ENCODE data around the gene RTL5. TPM values are rescaled to one million over a fixed set of nuclear protein-coding genes. Genes with fewer than 3 reads are reported as not detected.

Gene RTL5
- total and polyA plus RNA-seq, 10 of the 15 experiments (the other 5 are each of a cell fraction or from before 2014, with no cell fraction given): under 0.01 to 0.10 (median 0.03) TPM; not detected in 5

DNA sequence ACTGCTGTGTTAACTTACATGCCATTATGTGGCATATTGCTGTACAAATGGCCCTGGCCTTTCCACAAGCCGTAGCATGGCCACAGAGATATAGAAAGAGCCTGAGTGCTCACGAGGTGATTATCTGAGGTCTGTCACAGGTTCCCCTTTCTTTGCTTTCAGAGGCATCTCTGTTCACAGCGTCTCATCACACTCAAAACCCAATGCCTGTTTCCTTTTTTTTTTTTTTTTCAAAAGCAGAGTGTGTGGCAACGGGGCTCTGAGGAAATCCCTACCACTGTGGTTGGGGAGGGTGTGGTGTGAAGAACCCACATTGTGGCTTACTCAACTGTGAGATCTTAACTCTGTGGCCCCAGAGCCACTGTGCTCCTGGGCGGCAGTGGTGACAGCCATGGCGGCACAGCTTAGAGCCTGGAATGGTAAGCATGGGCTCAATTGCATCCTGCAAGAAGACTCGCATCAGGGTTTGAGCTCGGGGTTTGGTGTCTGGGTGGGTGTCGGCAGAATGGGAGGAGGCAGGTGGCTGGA is 30.8 kb downstream of the RTL5 start:
- WGBS (ENCODE audit: insufficient coverage, insufficient replicate concordance, low lambda C conversion rate, missing lambda C conversion rate): 3% methylated on average over 9 of the region's 9 CpGs
- Histone ChIP-seq H3K79me2 (ENCODE audit: control insufficient read depth, insufficient read depth, low read length) (no peaks in the 10 kb centered on the region), H2AFZ (ENCODE audit: control insufficient read depth, low read depth, low read length) (no peak overlapping the region), H3K36me3 (ENCODE audit: control insufficient read depth in 2 of 2, insufficient read depth in 2 of 2, low read length in 1 of 2) (no peaks in the 10 kb centered on the region), H3K27me3 (replicated peaks in 1 of 2; ENCODE audit: control insufficient read depth in 2 of 2, insufficient read depth in 2 of 2, low read length in 1 of 2) (no peaks in the 10 kb centered on the region), H3K4me1 (ENCODE audit: control insufficient read depth, insufficient read depth, low read length) (peaks cover 25% of the 10 kb centered on the region), H3K9me3 (replicated peaks; ENCODE audit: control insufficient read depth, insufficient read depth, low read length) (no peaks in the 10 kb centered on the region), H3K4me2 (ENCODE audit: control insufficient read depth, insufficient read depth) (peak overlapping the region; percentile 63; the same call in 1 of the 2 replicates), H3K27ac (ENCODE audit: control insufficient read depth, insufficient read depth) (no peak overlapping the region), H3K9ac (ENCODE audit: control insufficient read depth, insufficient read depth, low read length) (no peak overlapping the region), H3K4me3 (no peak overlapping the region), H4K20me1 (ENCODE audit: control insufficient read depth, insufficient read depth) (no peaks in the 10 kb centered on the region)
- ChIA-PET RAD21 (ENCODE audit: unreplicated experiment) (interaction anchor here (1.2 kb wide), 1 partner anchor 25 kb away, joined by 6 read pairs; no protein-coding TSS in a partner anchor), POLR2A (interaction anchor here (1.0 kb wide), 1 partner anchor 83 kb away, joined by 3 read pairs; no protein-coding TSS in a partner anchor), SMC1A (ENCODE audit: uncharacterized antibody, unreplicated experiment) (no interaction called here), CTCF (interaction anchor here (1.5 kb wide), 1 partner anchor 80 kb away, joined by 5 read pairs; no protein-coding TSS in a partner anchor)
- DNase-seq (ENCODE audit: low read depth, low spot score): peak; percentile 70
- FAIRE-seq: peak; percentile 80
- intact Hi-C loops (cut with micrococcal nuclease; ENCODE audit: unreplicated experiment): loop anchor here (2.0 to 10.0 kb wide), 2 partner anchors 24 to 586 kb away; no protein-coding TSS in a partner anchor
- peak; percentile 93 for ATAC-seq
- BruUV-seq (replicated peaks): no TSS peak
- in situ Hi-C loops (cut with MboI): no loop called here
- TF ChIP-seq DPF2 (IDR thresholded peaks at IDR 0.05): no peak
- peak; percentile 49 to 55; a peak in 2 of 4 replicates for TF ChIP-seq EP300 (IDR thresholded peaks at IDR 0.05; ENCODE audit: borderline replicate concordance in 1 of 2, control insufficient read depth in 1 of 2, low read depth in 2 of 2, low read length in 2 of 2)
- no peak for TF ChIP-seq ZNF207 (IDR thresholded peaks at IDR 0.05; ENCODE audit: borderline replicate concordance)
- no peak for TF ChIP-seq RB1 (IDR thresholded peaks at IDR 0.05; ENCODE audit: borderline replicate concordance)
- TF ChIP-seq EZH2 (IDR thresholded peaks at IDR 0.05; ENCODE audit: borderline replicate concordance, control insufficient read depth, low read depth, low read length): no peak
- no peak for TF ChIP-seq KDM1A (IDR thresholded peaks at IDR 0.05; ENCODE audit: borderline replicate concordance)
- TF ChIP-seq NFIC (IDR thresholded peaks at IDR 0.05; ENCODE audit: low read depth, low read length): peak; percentile 61; the same call in 1 of the 2 replicates
- TF ChIP-seq, protein P1, sequence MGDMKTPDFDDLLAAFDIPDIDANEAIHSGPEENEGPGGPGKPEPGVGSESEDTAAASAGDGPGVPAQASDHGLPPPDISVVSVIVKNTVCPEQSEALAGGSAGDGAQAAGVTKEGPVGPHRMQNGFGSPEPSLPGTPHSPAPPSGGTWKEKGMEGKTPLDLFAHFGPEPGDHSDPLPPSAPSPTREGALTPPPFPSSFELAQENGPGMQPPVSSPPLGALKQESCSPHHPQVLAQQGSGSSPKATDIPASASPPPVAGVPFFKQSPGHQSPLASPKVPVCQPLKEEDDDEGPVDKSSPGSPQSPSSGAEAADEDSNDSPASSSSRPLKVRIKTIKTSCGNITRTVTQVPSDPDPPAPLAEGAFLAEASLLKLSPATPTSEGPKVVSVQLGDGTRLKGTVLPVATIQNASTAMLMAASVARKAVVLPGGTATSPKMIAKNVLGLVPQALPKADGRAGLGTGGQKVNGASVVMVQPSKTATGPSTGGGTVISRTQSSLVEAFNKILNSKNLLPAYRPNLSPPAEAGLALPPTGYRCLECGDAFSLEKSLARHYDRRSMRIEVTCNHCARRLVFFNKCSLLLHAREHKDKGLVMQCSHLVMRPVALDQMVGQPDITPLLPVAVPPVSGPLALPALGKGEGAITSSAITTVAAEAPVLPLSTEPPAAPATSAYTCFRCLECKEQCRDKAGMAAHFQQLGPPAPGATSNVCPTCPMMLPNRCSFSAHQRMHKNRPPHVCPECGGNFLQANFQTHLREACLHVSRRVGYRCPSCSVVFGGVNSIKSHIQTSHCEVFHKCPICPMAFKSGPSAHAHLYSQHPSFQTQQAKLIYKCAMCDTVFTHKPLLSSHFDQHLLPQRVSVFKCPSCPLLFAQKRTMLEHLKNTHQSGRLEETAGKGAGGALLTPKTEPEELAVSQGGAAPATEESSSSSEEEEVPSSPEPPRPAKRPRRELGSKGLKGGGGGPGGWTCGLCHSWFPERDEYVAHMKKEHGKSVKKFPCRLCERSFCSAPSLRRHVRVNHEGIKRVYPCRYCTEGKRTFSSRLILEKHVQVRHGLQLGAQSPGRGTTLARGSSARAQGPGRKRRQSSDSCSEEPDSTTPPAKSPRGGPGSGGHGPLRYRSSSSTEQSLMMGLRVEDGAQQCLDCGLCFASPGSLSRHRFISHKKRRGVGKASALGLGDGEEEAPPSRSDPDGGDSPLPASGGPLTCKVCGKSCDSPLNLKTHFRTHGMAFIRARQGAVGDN (IDR thresholded peaks at IDR 0.05): no peak
- TF ChIP-seq, protein P2, sequence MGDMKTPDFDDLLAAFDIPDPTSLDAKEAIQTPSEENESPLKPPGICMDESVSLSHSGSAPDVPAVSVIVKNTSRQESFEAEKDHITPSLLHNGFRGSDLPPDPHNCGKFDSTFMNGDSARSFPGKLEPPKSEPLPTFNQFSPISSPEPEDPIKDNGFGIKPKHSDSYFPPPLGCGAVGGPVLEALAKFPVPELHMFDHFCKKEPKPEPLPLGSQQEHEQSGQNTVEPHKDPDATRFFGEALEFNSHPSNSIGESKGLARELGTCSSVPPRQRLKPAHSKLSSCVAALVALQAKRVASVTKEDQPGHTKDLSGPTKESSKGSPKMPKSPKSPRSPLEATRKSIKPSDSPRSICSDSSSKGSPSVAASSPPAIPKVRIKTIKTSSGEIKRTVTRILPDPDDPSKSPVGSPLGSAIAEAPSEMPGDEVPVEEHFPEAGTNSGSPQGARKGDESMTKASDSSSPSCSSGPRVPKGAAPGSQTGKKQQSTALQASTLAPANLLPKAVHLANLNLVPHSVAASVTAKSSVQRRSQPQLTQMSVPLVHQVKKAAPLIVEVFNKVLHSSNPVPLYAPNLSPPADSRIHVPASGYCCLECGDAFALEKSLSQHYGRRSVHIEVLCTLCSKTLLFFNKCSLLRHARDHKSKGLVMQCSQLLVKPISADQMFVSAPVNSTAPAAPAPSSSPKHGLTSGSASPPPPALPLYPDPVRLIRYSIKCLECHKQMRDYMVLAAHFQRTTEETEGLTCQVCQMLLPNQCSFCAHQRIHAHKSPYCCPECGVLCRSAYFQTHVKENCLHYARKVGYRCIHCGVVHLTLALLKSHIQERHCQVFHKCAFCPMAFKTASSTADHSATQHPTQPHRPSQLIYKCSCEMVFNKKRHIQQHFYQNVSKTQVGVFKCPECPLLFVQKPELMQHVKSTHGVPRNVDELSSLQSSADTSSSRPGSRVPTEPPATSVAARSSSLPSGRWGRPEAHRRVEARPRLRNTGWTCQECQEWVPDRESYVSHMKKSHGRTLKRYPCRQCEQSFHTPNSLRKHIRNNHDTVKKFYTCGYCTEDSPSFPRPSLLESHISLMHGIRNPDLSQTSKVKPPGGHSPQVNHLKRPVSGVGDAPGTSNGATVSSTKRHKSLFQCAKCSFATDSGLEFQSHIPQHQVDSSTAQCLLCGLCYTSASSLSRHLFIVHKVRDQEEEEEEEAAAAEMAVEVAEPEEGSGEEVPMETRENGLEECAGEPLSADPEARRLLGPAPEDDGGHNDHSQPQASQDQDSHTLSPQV (IDR thresholded peaks at IDR 0.05): no peak
- TF ChIP-seq STAT1 (conservative IDR thresholded peaks at IDR 0.05): no peak
- TF ChIP-seq TCF12 (IDR thresholded peaks at IDR 0.05; ENCODE audit: low read depth, low read length): no peak
- TF ChIP-seq GABPA (IDR thresholded peaks at IDR 0.05; ENCODE audit: low read depth): no peak
- TF ChIP-seq SMAD1 (IDR thresholded peaks at IDR 0.05; ENCODE audit: low read depth, partially characterized antibody): no peak
- no peak for TF ChIP-seq FOXM1 (IDR thresholded peaks at IDR 0.05; ENCODE audit: low read depth, low read length)
- TF ChIP-seq EED (IDR thresholded peaks at IDR 0.05; ENCODE audit: low read depth): peak; percentile 58; the same call in 1 of the 2 replicates
- peak; percentile 96 for TF ChIP-seq RUNX3 (IDR thresholded peaks at IDR 0.05; ENCODE audit: low read length)

All from GM12878 (cell line).